Stomach (tissue), 19 donors: ENCODE data around the gene MBD4. TPM values are rescaled to one million over a fixed set of nuclear protein-coding genes. Genes with fewer than 3 reads are reported as not detected.
"Not testable (repeated sequence)": the region's sequence is repeated elsewhere in the genome, so short reads cannot be mapped to it uniquely, and the experiment has no call there.

ENCODE experiments used
- DNase-seq, 2 donors: peaks; one replicate each; pipeline versions ENCODE4 v3.0.0 to v3.0.0-alpha.2; 2013 to 2019
- H3K27ac ChIP-seq, 5 donors: fragments of 200-600 bp in 4 of 5; sonication (generic) in 4 of 5; one replicate each; pipeline ENCODE4 v1.5.1; 2013 to 2019; ENCODE audit warnings: mild to moderate bottlenecking in 1 of 5, moderate library complexity in 1 of 5
- H3K27me3 ChIP-seq, 3 donors: fragments of 200-600 bp; sonication (generic); one replicate each; pipeline ENCODE4 v1.5.1; 2017 to 2019; ENCODE audit warnings: mixed run types in 1 of 3
- H3K36me3 ChIP-seq, 4 donors: fragments of 200-600 bp; sonication (generic); 1 replicate in 3 of 4; 2 replicates in 1 of 4; pipeline ENCODE4 v1.5.1; 2016 to 2019
- H3K4me1 ChIP-seq, 4 donors: fragments of 200-600 bp; sonication (generic); one replicate each; pipeline ENCODE4 v1.5.1; 2016 to 2019
- H3K4me3 ChIP-seq, 4 donors: fragments of 200-600 bp; sonication (generic) in 3 of 4; one replicate each; pipeline ENCODE4 v1.5.1; 2016 to 2019; ENCODE audit warnings: mild to moderate bottlenecking in 1 of 4
- H3K9me3 ChIP-seq, 4 donors: fragments of 200-600 bp; sonication (generic); one replicate each; pipeline ENCODE4 v1.5.1; 2016 to 2019
- EP300 ChIP-seq: sonication (generic); formaldehyde crosslinking; IDR thresholded peaks from one replicate; pipeline ENCODE4 v1.6.1; 2017; ENCODE audit warnings: antibody characterized with exemption
- POLR2A ChIP-seq, 4 donors: fragments of 450-650 bp; IDR thresholded peaks; one replicate each; pipeline ENCODE4 v1.6.1; 2016; ENCODE audit warnings: antibody characterized with exemption in 4 of 4, control low read depth in 2 of 4, mild to moderate bottlenecking in 1 of 4, moderate library complexity in 1 of 4
- POLR2AphosphoS5 ChIP-seq, 3 donors: sonication (generic); formaldehyde crosslinking; IDR thresholded peaks; one replicate each; pipeline ENCODE4 v1.6.1; 2016; ENCODE audit warnings: antibody characterized with exemption in 3 of 3
- WGBS, 5 donors: extraction: QIAGEN DNeasy Blood & Tissue Kit in 3 of 5; methylation state at CpG; one replicate each; pipeline versions ENCODE4 v1.1.5 to v1.1.7; 2013 to 2018; 5-methylcytosine and 5-hydroxymethylcytosine counted together
- intact Hi-C: fragments of 100-400 bp; cut with DNase I; formaldehyde crosslinking; loops from one replicate; pipeline ENCODE4 v1.15.1; 2023; ENCODE audit warnings: low total_unique reads
- long read RNA-seq, 10 donors: transcript quantifications; one replicate each; lab custom pipeline, GENCODE V29; 2026
- polyA plus RNA-seq, 3 donors: library from polyadenylated mRNA; stranded (reverse); fragments of 200-250 nt; gene quantifications; one replicate each; pipeline ENCODE4 v1.2.3, GENCODE V29; 2013
- total RNA-seq, 5 donors: library from RNA; depleted of rRNA; stranded (reverse); fragments of >200 nt; gene quantifications; one replicate each; pipeline versions ENCODE4 v1.1.0 to v1.2.3, GENCODE V29; 2014 to 2016
- TF ChIP-seq, protein P1 (sequence below), 7 experiments: fragments of 450-650 bp in 4 of 7; fragments of 200-600 bp in 3 of 7; sonication (generic) in 3 of 7; IDR thresholded peaks; one replicate each; pipeline ENCODE4 v1.5.1; 2016 to 2019; ENCODE audit warnings: antibody characterized with exemption in 7 of 7, control low read depth in 2 of 7, mild to moderate bottlenecking in 1 of 7
- donor health status: healthy with polysubstance abuse.
- donor health status: Bipolar disorder and iron deficiency.
- donor health status: healthy.

Gene MBD4
- total RNA-seq: 10 to 100 TPM in 4 of 5 donors, 1 to 10 TPM in 1; 5.8 to 74.1 (median 40.6) TPM
- polyA plus RNA-seq: 10 to 100 TPM; 13.8 to 23.4 (median 20.1) TPM
- long read RNA-seq, donor 1, partial matches to known transcripts: 6 of 8 reads
- long read RNA-seq, donor 1, other reads (novel, unspliced or antisense): 0 of 8 reads
- long read RNA-seq, donor 2, partial matches to known transcripts: 10 of 16 reads
- long read RNA-seq, donor 2, other reads (novel, unspliced or antisense): 0 of 16 reads
- long read RNA-seq, donor 3, partial matches to known transcripts: 11 of 12 reads
- long read RNA-seq, donor 3, other reads (novel, unspliced or antisense): 0 of 12 reads
- long read RNA-seq, donor 4, partial matches to known transcripts: 0 of 1 reads
- long read RNA-seq, donor 4, other reads (novel, unspliced or antisense): 0 of 1 reads
- long read RNA-seq, donor 5, partial matches to known transcripts: 11 of 12 reads
- long read RNA-seq, donor 5, other reads (novel, unspliced or antisense): 0 of 12 reads
- long read RNA-seq, donor 6: 0 reads
- long read RNA-seq, donor 7, partial matches to known transcripts: 13 of 14 reads
- long read RNA-seq, donor 7, other reads (novel, unspliced or antisense): 0 of 14 reads
- long read RNA-seq, donor 8, partial matches to known transcripts: 0 of 2 reads
- long read RNA-seq, donor 8, other reads (novel, unspliced or antisense): 0 of 2 reads
- long read RNA-seq, donor 9, partial matches to known transcripts: 25 of 28 reads
- long read RNA-seq, donor 9, other reads (novel, unspliced or antisense): 0 of 28 reads
- long read RNA-seq, donor 10, partial matches to known transcripts: 0 of 4 reads
- long read RNA-seq, donor 10, other reads (novel, unspliced or antisense): 0 of 4 reads

DNA sequence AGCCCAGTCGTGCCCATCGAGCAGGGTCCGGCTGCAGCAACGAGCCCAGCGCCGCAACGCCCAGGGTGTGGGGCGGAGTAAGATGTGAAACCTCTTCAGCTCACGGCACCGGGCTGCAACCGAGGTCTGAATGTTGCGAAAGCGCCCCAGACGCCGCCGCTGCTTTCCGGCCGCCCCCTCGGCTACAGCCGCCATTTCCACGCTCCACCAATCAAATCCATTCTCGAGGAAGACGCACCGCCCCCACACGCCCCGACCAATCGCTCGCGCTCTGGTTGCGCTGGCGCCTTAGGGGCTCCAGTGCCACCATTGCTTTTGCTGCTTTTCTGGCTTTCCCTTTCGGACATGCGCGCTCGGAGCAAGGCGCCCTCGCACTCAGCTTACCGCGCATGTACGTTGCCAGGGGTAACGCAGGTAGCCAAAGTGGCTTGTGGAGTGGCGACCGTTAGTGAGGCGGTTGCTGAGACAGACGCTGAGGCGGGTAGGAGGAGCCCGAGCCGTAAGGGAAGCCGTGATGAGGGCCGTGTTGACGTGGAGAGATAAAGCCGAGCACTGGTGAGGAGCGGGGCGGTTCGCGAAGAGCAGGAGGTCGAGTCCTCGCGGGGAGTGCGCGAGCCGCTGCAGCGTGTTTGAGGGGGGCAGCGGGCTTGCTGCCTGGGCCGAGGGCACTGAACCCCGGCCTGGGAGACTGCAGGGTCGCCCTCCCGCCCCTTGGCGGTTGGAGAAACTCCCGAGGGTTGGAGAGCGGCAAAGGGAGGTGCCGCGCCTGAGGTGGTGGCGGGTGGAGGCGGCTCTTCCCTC is at the start of gene MBD4, which contains the start of gene IFT122:
TSS of gene MBD4 (minus strand) at position 132 of the 801 bp plus-strand sequence. CDS start at position 17, 115 bp downstream.
TSS of gene IFT122 (plus strand) at position 408 of the 801 bp plus-strand sequence. CDS start at position 515, 107 bp downstream.
- peak; percentile 55 to 89 (median 87) for TF ChIP-seq POLR2AphosphoS5 (IDR thresholded peaks at IDR 0.05)
- TF ChIP-seq, protein P1, sequence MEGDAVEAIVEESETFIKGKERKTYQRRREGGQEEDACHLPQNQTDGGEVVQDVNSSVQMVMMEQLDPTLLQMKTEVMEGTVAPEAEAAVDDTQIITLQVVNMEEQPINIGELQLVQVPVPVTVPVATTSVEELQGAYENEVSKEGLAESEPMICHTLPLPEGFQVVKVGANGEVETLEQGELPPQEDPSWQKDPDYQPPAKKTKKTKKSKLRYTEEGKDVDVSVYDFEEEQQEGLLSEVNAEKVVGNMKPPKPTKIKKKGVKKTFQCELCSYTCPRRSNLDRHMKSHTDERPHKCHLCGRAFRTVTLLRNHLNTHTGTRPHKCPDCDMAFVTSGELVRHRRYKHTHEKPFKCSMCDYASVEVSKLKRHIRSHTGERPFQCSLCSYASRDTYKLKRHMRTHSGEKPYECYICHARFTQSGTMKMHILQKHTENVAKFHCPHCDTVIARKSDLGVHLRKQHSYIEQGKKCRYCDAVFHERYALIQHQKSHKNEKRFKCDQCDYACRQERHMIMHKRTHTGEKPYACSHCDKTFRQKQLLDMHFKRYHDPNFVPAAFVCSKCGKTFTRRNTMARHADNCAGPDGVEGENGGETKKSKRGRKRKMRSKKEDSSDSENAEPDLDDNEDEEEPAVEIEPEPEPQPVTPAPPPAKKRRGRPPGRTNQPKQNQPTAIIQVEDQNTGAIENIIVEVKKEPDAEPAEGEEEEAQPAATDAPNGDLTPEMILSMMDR (IDR thresholded peaks at IDR 0.05): no peak
- TF ChIP-seq EP300: no peak
- TF ChIP-seq POLR2A (IDR thresholded peaks at IDR 0.05): peak in 2 of 4 donors; percentile 44 to 80
- Histone ChIP-seq H3K27ac (peak within 1 kb of the TSS; percentile 89 to 96 (median 92)), H3K9me3 (no peaks in the 10 kb centered on the region), H3K4me3 (peak within 1 kb of the TSS; percentile 74 to 91 (median 78)), H3K27me3 (no peaks in the 10 kb centered on the region), H3K4me1 (peaks cover 50 to 88% (median 74%) of the 10 kb centered on the region in 4 donors), H3K36me3 (peaks cover 13 to 31% (median 27%) of the 10 kb centered on the region in 4 donors)
- intact Hi-C loops: no loop called here
- WGBS, 5 donors: 0% methylated on average over 55 to 75 of the region's 75 CpGs
- DNase-seq: peak; percentile 97 to 99

DNA sequence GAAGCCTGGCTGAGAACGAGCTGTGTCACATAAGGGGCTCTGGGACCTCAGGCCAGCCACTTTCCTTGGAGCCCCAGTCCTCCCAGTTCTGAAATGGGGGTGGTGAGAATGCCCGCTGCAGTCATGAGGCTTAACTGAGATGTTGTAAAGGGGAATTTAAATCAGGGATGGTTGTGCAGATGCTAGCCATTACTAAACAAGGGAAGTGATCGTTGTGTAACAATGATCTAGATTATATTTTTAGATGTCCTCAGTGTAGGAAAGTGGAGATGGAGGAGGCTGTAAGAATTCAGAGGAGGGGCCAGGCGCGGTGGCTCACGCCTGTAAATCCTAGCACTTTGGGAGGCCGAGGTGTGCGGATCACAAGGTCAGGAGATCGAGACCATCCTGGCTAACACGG is 49.5 kb upstream of the MBD4 start:
- intact Hi-C loops: loop anchor here (10.0 kb wide), 1 partner anchor 436 kb away; no protein-coding TSS in a partner anchor
- Histone ChIP-seq H3K36me3 (peaks cover 0 to 81% (median 61%) of the 10 kb centered on the region in 4 donors), H3K4me1 (peaks cover 5 to 23% (median 6%) of the 10 kb centered on the region in 4 donors)
- H3K27ac ChIP-seq, H3K27me3 ChIP-seq, H3K9me3 ChIP-seq, DNase-seq, H3K4me3 ChIP-seq: not testable (repeated sequence)
- 88 to 92% (median 91%) methylated on average over 9 to 10 of the region's 10 CpGs for WGBS, 5 donors

DNA sequence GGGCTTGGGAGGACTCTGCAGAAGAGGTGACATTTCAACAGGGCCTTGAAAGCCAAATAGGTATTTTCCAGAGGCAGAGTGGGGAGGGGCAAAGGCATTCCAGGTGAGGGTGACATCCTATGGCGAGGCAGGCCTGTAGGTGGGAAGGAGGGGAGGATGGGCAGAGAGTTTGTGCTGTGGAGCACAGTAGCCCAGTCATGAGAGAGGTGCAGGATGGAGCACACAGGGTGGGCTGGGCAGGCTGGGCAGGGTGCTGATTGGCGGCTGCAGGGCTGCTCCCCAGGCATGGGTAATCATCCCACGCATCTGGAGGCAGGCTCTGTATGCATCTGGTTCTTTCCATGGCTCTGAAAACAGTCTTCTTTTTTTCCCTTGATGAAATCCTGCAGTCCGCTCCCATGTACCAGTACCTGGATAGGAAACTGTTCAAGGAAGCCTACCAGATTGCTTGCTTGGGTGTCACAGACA is 48.2 kb upstream of the MBD4 start:
- not testable (repeated sequence) for H3K4me3 ChIP-seq, H3K9me3 ChIP-seq, DNase-seq, H3K27me3 ChIP-seq
- peaks cover 0 to 81% (median 65%) of the 10 kb centered on the region in 4 donors for H3K36me3 ChIP-seq
- 91 to 96% (median 95%) methylated on average over 4 of the region's 4 CpGs for WGBS, 5 donors
- intact Hi-C loops: loop anchor here (10.0 kb wide), 1 partner anchor 437 kb away; no protein-coding TSS in a partner anchor
- H3K4me1 ChIP-seq: peaks cover 5 to 23% (median 6%) of the 10 kb centered on the region in 4 donors
- H3K27ac ChIP-seq: peak overlapping the region in 2 of 5 donors; percentile 58 to 73

DNA sequence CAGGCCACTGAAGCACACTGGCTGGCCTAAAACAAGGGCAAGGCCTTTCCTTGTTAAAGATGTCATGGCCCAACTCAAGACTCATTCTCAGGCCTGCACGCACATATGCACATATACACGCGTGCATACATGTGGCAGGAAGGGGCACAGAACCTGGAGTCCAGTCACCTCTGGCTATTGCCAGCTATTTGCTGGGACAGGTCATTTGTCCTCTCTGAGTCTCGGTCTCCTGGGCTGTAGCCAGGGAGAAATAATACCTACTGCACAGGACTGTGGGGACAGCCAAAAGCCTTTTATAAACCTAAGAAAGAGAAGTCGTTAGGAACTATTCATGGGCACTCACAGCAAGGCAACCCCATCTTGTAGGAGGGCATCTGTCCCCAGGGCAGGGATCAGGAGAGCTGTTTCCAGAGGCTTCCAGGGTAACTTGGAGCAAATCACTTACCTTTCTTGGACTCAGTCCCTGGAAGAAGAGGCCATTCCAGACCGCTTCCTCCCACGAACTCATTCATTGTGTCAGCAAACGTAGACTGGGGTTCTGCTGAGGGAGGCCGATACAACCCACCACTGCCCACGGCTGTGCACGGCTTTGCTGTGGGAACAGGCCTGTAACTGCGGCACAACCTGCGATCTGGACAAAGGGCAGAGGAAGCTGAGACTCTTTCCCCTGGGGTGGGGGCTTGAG is 47.6 kb upstream of the MBD4 start:
- 87 to 93% (median 93%) methylated on average over 13 of the region's 13 CpGs for WGBS, 5 donors
- H3K36me3 ChIP-seq: peaks cover 0 to 81% (median 64%) of the 10 kb centered on the region in 4 donors
- no peaks in the 10 kb centered on the region for H3K9me3 ChIP-seq
- no peak for DNase-seq
- H3K4me1 ChIP-seq: peaks cover 5 to 24% (median 6%) of the 10 kb centered on the region in 4 donors
- no peak for TF ChIP-seq POLR2A (IDR thresholded peaks at IDR 0.05)
- TF ChIP-seq, protein P1 (IDR thresholded peaks at IDR 0.05): no peak
- TF ChIP-seq POLR2AphosphoS5 (IDR thresholded peaks at IDR 0.05): no peak
- no peak for TF ChIP-seq EP300
- no peaks in the 10 kb centered on the region for H3K27me3 ChIP-seq
- no peak overlapping the region for H3K4me3 ChIP-seq
- intact Hi-C loops: loop anchor here (10.0 kb wide), 1 partner anchor 437 kb away; no protein-coding TSS in a partner anchor
- H3K27ac ChIP-seq: peak overlapping the region in 4 of 5 donors; percentile 58 to 73 (median 65)
